Transverse colon (tissue), 4 donors: ENCODE results near the gene SRSF2. TPM values are rescaled to one million over a fixed set of nuclear protein-coding genes. Genes with fewer than 3 reads are reported as not detected.
"Not testable (repeated sequence)": the region's sequence is repeated elsewhere in the genome, so short reads cannot be mapped to it uniquely, and the experiment has no call there.

Experiments
- DNase-seq: peaks from one replicate; pipeline ENCODE4 v3.0.0-alpha.2; 2019
- H3K27ac ChIP-seq, 4 donors: fragments of 200-600 bp; sonication (generic); 2 replicates each; pipeline ENCODE4 v1.5.1; 2016 to 2018; ENCODE audit warnings: inconsistent platforms in 4 of 4
- H3K27me3 ChIP-seq: fragments of 200-600 bp; sonication (generic); 2 replicates; pipeline ENCODE4 v1.5.1; 2017; ENCODE audit warnings: inconsistent platforms
- H3K36me3 ChIP-seq, 4 donors: fragments of 200-600 bp; sonication (generic); 2 replicates each; pipeline ENCODE4 v1.5.1; 2017 to 2019; ENCODE audit warnings: inconsistent platforms in 4 of 4
- H3K4me1 ChIP-seq, 4 donors: fragments of 200-600 bp; sonication (generic); 2 replicates each; pipeline ENCODE4 v1.5.1; 2017 to 2020; ENCODE audit warnings: inconsistent platforms in 4 of 4
- H3K4me3 ChIP-seq, 4 donors: fragments of 200-600 bp; sonication (generic); 1 replicate in 1 of 4; 2 replicates in 3 of 4; pipeline versions ENCODE4 v1.5.1 to v1.6.1; 2017 to 2019; ENCODE audit warnings: inconsistent platforms in 4 of 4
- H3K9me3 ChIP-seq, 2 donors: fragments of 200-600 bp; sonication (generic); 2 replicates each; pipeline ENCODE4 v1.5.1; 2017 to 2019; ENCODE audit warnings: inconsistent platforms in 2 of 2
- CTCF ChIP-seq, 5 experiments: fragments of 200-600 bp in 3 of 5; fragments of 450-650 bp in 2 of 5; sonication (generic) in 3 of 5; IDR thresholded peaks; 1 replicate in 2 of 5; 2 replicates in 3 of 5; pipeline ENCODE4 v1.5.1; 2016 to 2017; ENCODE audit warnings: antibody characterized with exemption in 5 of 5, inconsistent platforms in 3 of 5, mild to moderate bottlenecking in 2 of 5, moderate library complexity in 1 of 5
- EP300 ChIP-seq: sonication (generic); formaldehyde crosslinking; IDR thresholded peaks from one replicate; pipeline ENCODE4 v1.6.1; 2017; ENCODE audit warnings: antibody characterized with exemption, low read depth
- POLR2A ChIP-seq: fragments of 450-650 bp; IDR thresholded peaks from one replicate; pipeline ENCODE4 v1.6.1; 2016; ENCODE audit warnings: antibody characterized with exemption, mild to moderate bottlenecking, moderate library complexity
- POLR2AphosphoS5 ChIP-seq, 3 donors: sonication (generic); formaldehyde crosslinking; IDR thresholded peaks; one replicate each; pipeline ENCODE4 v1.6.1; 2016; ENCODE audit warnings: antibody characterized with exemption in 3 of 3
- WGBS, 2 donors: methylation state at CpG; one replicate each; pipeline ENCODE4 v1.1.5; 2018; ENCODE audit warnings: low coverage in 1 of 2; 5-methylcytosine and 5-hydroxymethylcytosine counted together
- in situ Hi-C, 4 donors: fragments of 200-750 bp; cut with MboI; loops; one replicate each; pipeline versions ENCODE4 v1.15.0 to v1.15.1; 2017; ENCODE audit warnings: low sequenced_read_pairs in 3 of 4, low pct_ligation_motif_present in 1 of 4, low pct_unique_long_range_greater_than_20kb in 1 of 4
- intact Hi-C: fragments of 100-400 bp; cut with DNase I; formaldehyde crosslinking; loops from one replicate; pipeline ENCODE4 v1.15.1; 2023; ENCODE audit warnings: low total_unique reads
- total RNA-seq, 4 donors: library from RNA; depleted of rRNA; stranded (reverse); fragments of >200 nt; gene quantifications; one replicate each; pipeline ENCODE4 v1.1.0, GENCODE V29; 2016

The SRSF2 gene
- total RNA-seq, 4 donors from 2014 or later, result 193 to 1,196 (median 348) TPM

GRCh38 chr17:76700617-76701470, 36.3 kb downstream of the SRSF2 start:
- WGBS, 2 donors, result 70% methylated on average over 33 of the region's 33 CpGs; no CpG with 5 or more reads in 1 of the 2 donors
- no peaks in the 10 kb centered on the region for H3K36me3 ChIP-seq
- TF ChIP-seq EP300 (no peak), POLR2AphosphoS5 (IDR thresholded peaks at IDR 0.05) (peak; percentile 17 to 65 (median 36))
- intact Hi-C loops, result no loop called here
- H3K27me3 ChIP-seq, result no peaks in the 10 kb centered on the region
- peak overlapping the region; percentile 76 to 92 (median 86) for H3K27ac ChIP-seq
- in situ Hi-C loops, result loop anchor here in 1 of 4 donors (25.0 kb wide), 1 partner anchor 164 kb away; the partner anchor contains the start of genes CYGB and PRCD
- peak overlapping the region in 1 of 4 donors; percentile 22 for H3K4me3 ChIP-seq
- peaks cover 23 to 71% (median 34%) of the 10 kb centered on the region in 4 donors for H3K4me1 ChIP-seq
- DNase-seq, result peak; percentile 43
- no peaks in the 10 kb centered on the region for H3K9me3 ChIP-seq

GRCh38 chr17:76700270-76700616, 36.9 kb downstream of the SRSF2 start:
- H3K4me3 ChIP-seq, result no peak overlapping the region
- H3K27me3 ChIP-seq, result no peaks in the 10 kb centered on the region
- in situ Hi-C loops, result loop anchor here in 1 of 4 donors (25.0 kb wide), 1 partner anchor 163 kb away; the partner anchor contains the start of genes CYGB and PRCD
- intact Hi-C loops, result no loop called here
- H3K9me3 ChIP-seq, result no peaks in the 10 kb centered on the region
- H3K36me3 ChIP-seq, result no peaks in the 10 kb centered on the region
- no peak for DNase-seq
- H3K4me1 ChIP-seq, result peaks cover 27 to 77% (median 37%) of the 10 kb centered on the region in 4 donors
- H3K27ac ChIP-seq, result peak overlapping the region; percentile 76 to 92 (median 86)
- TF ChIP-seq CTCF (IDR thresholded peaks at IDR 0.05) (no peak), POLR2A (no peak), POLR2AphosphoS5 (IDR thresholded peaks at IDR 0.05) (no peak), EP300 (no peak)
- WGBS, 2 donors, result 59% methylated on average over 8 of the region's 8 CpGs; no CpG with 5 or more reads in 1 of the 2 donors

- DNase-seq, H3K4me3 ChIP-seq, intact Hi-C loops, in situ Hi-C loops, H3K27me3 ChIP-seq, H3K9me3 ChIP-seq, H3K36me3 ChIP-seq: not testable (repeated sequence)
- 99% methylated on average over 7 of the region's 7 CpGs; no CpG with 5 or more reads in 1 of the 2 donors for WGBS, 2 donors
- H3K4me1 ChIP-seq, result peaks cover 27 to 82% (median 41%) of the 10 kb centered on the region in 4 donors
- peak overlapping the region; percentile 76 to 92 (median 86) for H3K27ac ChIP-seq
Measured at GRCh38 chr17:76698466-76698977, 38.6 kb downstream of the SRSF2 start.

GRCh38 chr17:76697702-76698465, 39.2 kb downstream of the SRSF2 start:
- H3K4me1 ChIP-seq, result peaks cover 27 to 78% (median 41%) of the 10 kb centered on the region in 4 donors
- in situ Hi-C loops (no loop called here), intact Hi-C loops (no loop called here)
- H3K9me3 ChIP-seq, result no peaks in the 10 kb centered on the region
- DNase-seq, result no peak
- no peaks in the 10 kb centered on the region for H3K36me3 ChIP-seq
- H3K27ac ChIP-seq, result peak overlapping the region; percentile 76 to 92 (median 86)
- WGBS, 2 donors, result 54 to 85% methylated on average over 4 to 17 of the region's 17 CpGs
- no peak overlapping the region for H3K4me3 ChIP-seq
- TF ChIP-seq POLR2A, result no peak
- no peak for TF ChIP-seq EP300
- no peak for TF ChIP-seq POLR2AphosphoS5 (IDR thresholded peaks at IDR 0.05)
- no peak for TF ChIP-seq CTCF (IDR thresholded peaks at IDR 0.05)
- H3K27me3 ChIP-seq, result no peaks in the 10 kb centered on the region
